A549 (cell line): ENCODE measurements around the gene ZNF335. TPM values are rescaled to one million over a fixed set of nuclear protein-coding genes. Genes with fewer than 3 reads are reported as not detected.

Experiments used
- ATAC-seq, 2 experiments: fragments of 200-7000 bp in 1 of 2; fragments of >200 bp in 1 of 2; cut with Nextera tagmentation in 1 of 2; cut with Tn5 transposase in 1 of 2; 3 replicates each; pipeline versions ENCODE4 v1.8.0 to v1.9.1; 2018 to 2020; ENCODE audit warnings: mild to moderate bottlenecking in 1 of 2, moderate library complexity in 1 of 2
- CTCF ChIA-PET: fragments of 300-600 bp; sonication (Branson Sonifier 250); formaldehyde crosslinking; extraction: SDS; loops from one replicate; lab custom pipeline; 2021; ENCODE audit warnings: antibody characterized with exemption, inconsistent platforms; lab: Yijun Ruan, JAX
- POLR2A ChIA-PET: fragments of 350-600 bp; formaldehyde crosslinking; extraction: SDS; loops from one replicate; lab custom pipeline; 2021; ENCODE audit warnings: antibody characterized with exemption, inconsistent platforms; lab: Yijun Ruan, JAX
- DNase-seq, 2 experiments: peaks; one replicate each; pipeline versions ENCODE4 v3.0.0 to v3.0.0-alpha.2; 2011 to 2016; ENCODE audit warnings: low read depth in 1 of 2, low spot score in 1 of 2
- FAIRE-seq: peaks from 2 replicates; lab custom pipeline; 2011; peaks lifted over from hg19 to GRCh38; lab: Jason Lieb, UNC
- H3K27ac ChIP-seq, 2 experiments: fragments of >200 bp; sonication (Bioruptor Twin); formaldehyde crosslinking; 3 replicates each; pipeline ENCODE4 v1.5.1; 2016 to 2017
- H3K4me1 ChIP-seq: fragments of >200 bp; sonication (Bioruptor Twin); formaldehyde crosslinking; 3 replicates; pipeline ENCODE4 v1.6.1; 2016
- H3K4me2 ChIP-seq: fragments of >200 bp; sonication (Bioruptor Twin); formaldehyde crosslinking; 3 replicates; pipeline ENCODE4 v1.6.1; 2016
- H3K4me3 ChIP-seq: fragments of >200 bp; sonication (Bioruptor Twin); formaldehyde crosslinking; 3 replicates; pipeline ENCODE4 v1.5.1; 2016
- H3K9me3 ChIP-seq: fragments of >200 bp; sonication (Bioruptor Twin); formaldehyde crosslinking; 3 replicates; pipeline ENCODE4 v1.6.1; 2016
- BCL3 ChIP-seq: fragments of >200 bp; sonication (Bioruptor Twin); formaldehyde crosslinking; IDR thresholded peaks from 3 replicates; pipeline ENCODE4 v1.6.1; 2016
- BHLHE40 ChIP-seq: IDR thresholded peaks from 2 replicates; pipeline ENCODE4 v1.6.1; 2012; ENCODE audit warnings: low read depth, low read length, inconsistent platforms
- CEBPB ChIP-seq, 2 experiments: fragments of >200 bp in 1 of 2; sonication (Bioruptor Twin) in 1 of 2; formaldehyde crosslinking in 1 of 2; IDR thresholded peaks; 2 replicates each; pipeline ENCODE4 v1.6.1; 2012 to 2016
- CTCF ChIP-seq: fragments of >200 bp; sonication (Bioruptor Twin); formaldehyde crosslinking; IDR thresholded peaks from 3 replicates; pipeline ENCODE4 v1.5.1; 2016
- E2F6 ChIP-seq: IDR thresholded peaks from 2 replicates; pipeline ENCODE4 v1.6.1; 2012; ENCODE audit warnings: low read depth, borderline replicate concordance
- EP300 ChIP-seq, 2 experiments: fragments of >200 bp; sonication (Bioruptor Twin); formaldehyde crosslinking; IDR thresholded peaks; 2 replicates in 1 of 2; 3 replicates in 1 of 2; pipeline ENCODE4 v1.6.1; 2016 to 2017
- FOSL2 ChIP-seq, 2 experiments: fragments of 450-650 bp in 1 of 2; fragments of >200 bp in 1 of 2; sonication (Bioruptor Twin) in 1 of 2; formaldehyde crosslinking; IDR thresholded peaks; 2 replicates each; pipeline versions ENCODE4 v1.5.0 to v1.6.1; 2016 to 2020; ENCODE audit warnings: mild to moderate bottlenecking in 1 of 2, moderate library complexity in 1 of 2
- GATA3 ChIP-seq: IDR thresholded peaks from 2 replicates; pipeline ENCODE4 v1.6.1; 2012; ENCODE audit warnings: borderline replicate concordance
- HOXA7 ChIP-seq: fragments of 250-450 bp; sonication (Bioruptor Pico); IDR thresholded peaks from 2 replicates; pipeline ENCODE4 v1.5.0; 2020; ENCODE audit warnings: mild to moderate bottlenecking, moderate library complexity
- JUN ChIP-seq, 2 experiments: fragments of >200 bp; sonication (Bioruptor Twin); formaldehyde crosslinking; IDR thresholded peaks; 2 replicates in 1 of 2; 3 replicates in 1 of 2; pipeline ENCODE4 v1.6.1; 2016 to 2017
- KDM1A ChIP-seq: fragments of 200-600 bp; sonication (generic); IDR thresholded peaks from 2 replicates; pipeline ENCODE4 v1.6.1; 2016; ENCODE audit warnings: low read depth, mild to moderate bottlenecking
- MAX ChIP-seq: IDR thresholded peaks from 2 replicates; pipeline ENCODE4 v1.6.1; 2012
- MAZ ChIP-seq: fragments of 150-350 bp; IDR thresholded peaks from 2 replicates; pipeline ENCODE4 v1.6.1; 2014; ENCODE audit warnings: antibody characterized with exemption, low read depth, low read length, borderline replicate concordance
- NFE2L2 ChIP-seq: fragments of 150-350 bp; conservative IDR thresholded peaks from 2 replicates; pipeline ENCODE4 v1.6.1; 2014; ENCODE audit warnings: low read length
- RCOR1 ChIP-seq: fragments of 150-350 bp; IDR thresholded peaks from 2 replicates; pipeline ENCODE4 v1.6.1; 2014; ENCODE audit warnings: antibody characterized with exemption, low read length, low read depth
- REST ChIP-seq: fragments of 200-600 bp; sonication (generic); IDR thresholded peaks from 2 replicates; pipeline ENCODE4 v1.6.1; 2016; ENCODE audit warnings: antibody characterized with exemption, mild to moderate bottlenecking, moderate library complexity
- RFX5 ChIP-seq: fragments of 450-650 bp; IDR thresholded peaks from 2 replicates; pipeline ENCODE4 v1.7.1; 2014; ENCODE audit warnings: antibody characterized with exemption, mild to moderate bottlenecking, moderate library complexity
- SMC3 ChIP-seq: fragments of >200 bp; sonication (Bioruptor Twin); formaldehyde crosslinking; IDR thresholded peaks from 3 replicates; pipeline ENCODE4 v1.6.1; 2018; ENCODE audit warnings: inconsistent platforms
- ZFP36 ChIP-seq: fragments of 450-650 bp; IDR thresholded peaks from 2 replicates; pipeline ENCODE4 v1.6.1; 2014; ENCODE audit warnings: borderline replicate concordance; ENCODE audit not compliant: partially characterized antibody
- WGBS: methylation state at CpG from one replicate; pipeline ENCODE4 v1.1.6; 2017; ENCODE audit errors: missing lambda C conversion rate; 5-methylcytosine and 5-hydroxymethylcytosine counted together
- polyA plus RNA-seq, 4 experiments: library from polyadenylated mRNA; depleted of rRNA in 3 of 4; stranded (reverse); fragments of >200 nt; fragmentation: RNase III in 1 of 4; extraction: RNeasy Plus Mini Kit Qiagen cat#74134 plus additional on column Dnase treatment in 1 of 4; gene quantifications; 2 replicates in 3 of 4; 3 replicates in 1 of 4; pipeline ENCODE4 v1.2.3, GENCODE V29; 2011 to 2017

Gene ZNF335
- polyA plus RNA-seq, 2 of the 4 experiments (the other 2 are of a cell fraction), result 7.3 to 9.3 TPM

- Histone ChIP-seq H3K4me2 (no peak overlapping the region), H3K9me3 (no peaks in the 10 kb centered on the region), H3K4me3 (no peak overlapping the region), H3K4me1 (peaks cover 16% of the 10 kb centered on the region), H3K27ac (no peak overlapping the region)
- FAIRE-seq, result no peak
- 82% methylated on average over 2 of the region's 2 CpGs for WGBS
- no peak for ATAC-seq
- ChIA-PET POLR2A (interaction anchor here (0.7 kb wide), 1 partner anchor 20 kb away, joined by 3 read pairs; no protein-coding TSS in a partner anchor), CTCF (interaction anchor here (1.0 to 3.2 kb wide), 5 partner anchors 11 to 49 kb away, joined by 3 to 22 read pairs (median 5); no protein-coding TSS in a partner anchor)
- TF ChIP-seq CEBPB (IDR thresholded peaks at IDR 0.05) (no peak), ZFP36 (no peak), REST (no peak), BHLHE40 (no peak), RCOR1 (no peak), KDM1A (no peak), E2F6 (no peak), JUN (IDR thresholded peaks at IDR 0.05) (no peak), CTCF (no peak), MAZ (no peak), NFE2L2 (no peak), GATA3 (no peak), EP300 (IDR thresholded peaks at IDR 0.05) (no peak), BCL3 (no peak), FOSL2 (IDR thresholded peaks at IDR 0.05) (no peak), FOSL2 (CRISPR knock-in tag; IDR thresholded peaks at IDR 0.05) (no peak)
- no peak for DNase-seq
Measured at GRCh38 chr20:45937765-45938164, 34.2 kb downstream of the ZNF335 start.

GRCh38 chr20:45935416-45936046 lies 36.5 kb downstream of the ZNF335 start:
- FAIRE-seq (no peak), DNase-seq (peak in 1 of 2 experiments; percentile 19), ATAC-seq (peak; percentile 23 to 37; a peak in 5 of 6 replicates)
- Histone ChIP-seq H3K4me2 (peak overlapping the region; percentile 89), H3K4me1 (peaks cover 16% of the 10 kb centered on the region), H3K27ac (peak overlapping the region; percentile 62 to 99), H3K9me3 (no peaks in the 10 kb centered on the region), H3K4me3 (peak overlapping the region; percentile 78)
- WGBS, result 13% methylated on average over 21 of the region's 21 CpGs
- TF ChIP-seq HOXA7 (peak; percentile 21; the same call in 1 of the 2 replicates), MAX (no peak), RFX5 (0 out of 2 replicates have a peak, but pooled peaks have one; percentile 20), SMC3 (no peak), FOSL2 (IDR thresholded peaks at IDR 0.05) (no peak), FOSL2 (CRISPR knock-in tag; IDR thresholded peaks at IDR 0.05) (peak; percentile 51; the same call in 1 of the 2 replicates)
- ChIA-PET CTCF (interaction anchor here (3.2 kb wide), 1 partner anchor 27 kb away, joined by 18 read pairs; no protein-coding TSS in a partner anchor), POLR2A (interaction anchor here (0.6 to 3.2 kb wide), 20 partner anchors 9 to 759 kb away, joined by 3 to 31 read pairs (median 5); partner anchors contain the start of genes CTSA, NEURL2, SNX21 and ZNF335)
